K562 (cell line): ENCODE data around the gene MYCBP2. TPM values are rescaled to one million over a fixed set of nuclear protein-coding genes. Genes with fewer than 3 reads are reported as not detected.
"Not testable (repeated sequence)": the region's sequence is repeated elsewhere in the genome, so short reads cannot be mapped to it uniquely, and the experiment has no call there.

ENCODE experiments used
- ATAC-seq: fragments of 200-7000 bp; cut with Tn5 transposase; 3 replicates; pipeline ENCODE4 v1.9.1; 2020; ENCODE audit warnings: moderate library complexity
- BruUV-seq: library from RNA; stranded (reverse); fragments of 400-500 nt; replicated peaks from 2 replicates; lab custom pipeline; 2021; lab: Mats Ljungman, UMichigan
- CTCF ChIA-PET: fragments of 300-600 bp; formaldehyde crosslinking; extraction: SDS; loops from one replicate; lab custom pipeline; 2021; ENCODE audit warnings: low intra/inter-chr PET ratio; lab: Yijun Ruan, JAX
- POLR2A ChIA-PET: fragments of 300-600, 350-650 bp; sonication (Branson Sonifier 250); formaldehyde crosslinking; extraction: SDS; loops from one replicate; lab custom pipeline; 2021; ENCODE audit warnings: antibody characterized with exemption, inconsistent platforms; lab: Yijun Ruan, JAX
- DNase-seq, 4 experiments: peaks; one replicate each; pipeline versions ENCODE4 v3.0.0 to v3.0.0-alpha.2; 2011 to 2018; ENCODE audit warnings: low spot score in 3 of 4, mixed read lengths in 3 of 4; ENCODE audit errors: extremely low read depth in 1 of 4
- FAIRE-seq: peaks from 2 replicates; lab custom pipeline; 2011; peaks lifted over from hg19 to GRCh38; lab: Jason Lieb, UNC
- H2AFZ ChIP-seq: 2 replicates; pipeline ENCODE4 v1.6.0; 2011; ENCODE audit warnings: low read depth, low read length, control low read depth, inconsistent platforms
- H3K27ac ChIP-seq: fragments of 200-600 bp; 3 replicates; pipeline ENCODE4 v1.8.0; 2011; ENCODE audit warnings: low read depth, mild to moderate bottlenecking, control low read depth, inconsistent platforms, low read length, moderate library complexity, mixed read lengths; ENCODE audit errors: extremely low read depth
- H3K27me3 ChIP-seq, 2 experiments: fragments of 300-600 bp in 1 of 2; 2 replicates in 1 of 2; 3 replicates in 1 of 2; pipeline versions ENCODE4 v1.6.0 to v1.8.0; 2011; ENCODE audit warnings: inconsistent platforms in 2 of 2, low read length in 2 of 2, mild to moderate bottlenecking in 1 of 2, mixed read lengths in 1 of 2, moderate library complexity in 1 of 2; ENCODE audit not compliant: control insufficient read depth in 2 of 2, insufficient read depth in 2 of 2
- H3K36me3 ChIP-seq: fragments of 300-600 bp; 3 replicates; pipeline ENCODE4 v1.8.0; 2011; ENCODE audit warnings: mild to moderate bottlenecking, low read length, inconsistent platforms; ENCODE audit not compliant: control insufficient read depth, insufficient read depth
- H3K4me1 ChIP-seq, 2 experiments: fragments of 200-600 bp in 1 of 2; replicated peaks in 1 of 2; 2 replicates in 1 of 2; 3 replicates in 1 of 2; pipeline versions ENCODE4 v1.5.1 to v1.8.0; 2011; ENCODE audit warnings: inconsistent platforms in 2 of 2, low read length in 2 of 2, mild to moderate bottlenecking in 1 of 2, mixed read lengths in 1 of 2, moderate library complexity in 1 of 2; ENCODE audit not compliant: control insufficient read depth in 2 of 2, insufficient read depth in 2 of 2
- H3K4me2 ChIP-seq: 2 replicates; pipeline ENCODE4 v1.6.1; 2011; ENCODE audit warnings: low read length, control low read depth, inconsistent platforms, mixed read lengths; ENCODE audit not compliant: insufficient read depth
- H3K4me3 ChIP-seq: fragments of 200-600 bp; sonication (generic), shearing (Covaris generic); 2 replicates; pipeline ENCODE4 v1.5.1; 2016; ENCODE audit warnings: control low read depth, inconsistent platforms
- H3K79me2 ChIP-seq: fragments of 200-600 bp; 3 replicates; pipeline ENCODE4 v1.8.0; 2011; ENCODE audit warnings: low read length, inconsistent platforms; ENCODE audit not compliant: control insufficient read depth, insufficient read depth
- H3K9ac ChIP-seq, 2 experiments: 2 replicates each; pipeline versions ENCODE4 v1.6.0 to v1.6.1; 2011; ENCODE audit warnings: low read depth in 2 of 2, low read length in 2 of 2, control low read depth in 1 of 2, inconsistent platforms in 1 of 2, mild to moderate bottlenecking in 1 of 2, mixed read lengths in 1 of 2; ENCODE audit not compliant: insufficient read depth in 1 of 2
- H3K9me1 ChIP-seq: one replicate; pipeline ENCODE4 v1.6.0; 2011; ENCODE audit warnings: inconsistent platforms, mild to moderate bottlenecking, low read length, moderate library complexity; ENCODE audit not compliant: control insufficient read depth, insufficient read depth
- H3K9me3 ChIP-seq: replicated peaks from 2 replicates; pipeline ENCODE4 v1.5.1; 2011; ENCODE audit warnings: low read depth, low read length, inconsistent platforms; ENCODE audit not compliant: control insufficient read depth, insufficient read depth
- H4K20me1 ChIP-seq: replicated peaks from 2 replicates; pipeline ENCODE4 v1.6.1; 2011; ENCODE audit warnings: low read length, inconsistent platforms, mixed read lengths; ENCODE audit not compliant: control insufficient read depth, insufficient read depth
- EWSR1 ChIP-seq: fragments of 450-650 bp; IDR thresholded peaks from 2 replicates; pipeline ENCODE4 v1.6.1; 2018; ENCODE audit warnings: borderline replicate concordance, mild to moderate bottlenecking, low read depth, moderate library complexity; ENCODE audit not compliant: partially characterized antibody
- FOXJ2 ChIP-seq: fragments of 200-800 bp; sonication (Bioruptor generic); IDR thresholded peaks from 2 replicates; pipeline ENCODE4 v1.6.1; 2016; ENCODE audit warnings: missing genetic modification characterization, missing compliant biosample characterization
- RBBP5 ChIP-seq: fragments of 200-600 bp; sonication (generic); IDR thresholded peaks from 2 replicates; pipeline ENCODE4 v1.6.1; 2012; ENCODE audit warnings: borderline replicate concordance, mild to moderate bottlenecking, low read length, control low read depth, inconsistent platforms; ENCODE audit not compliant: insufficient read depth, poor library complexity, severe bottlenecking
- RBM14 ChIP-seq: fragments of 200-400 bp; formaldehyde crosslinking; IDR thresholded peaks from 2 replicates; pipeline ENCODE4 v1.6.1; 2018; ENCODE audit warnings: low read depth, mild to moderate bottlenecking, low read length, moderate library complexity, borderline replicate concordance; ENCODE audit not compliant: insufficient read depth
- ZFPM2 ChIP-seq: fragments of 250-450 bp; sonication (Bioruptor Pico); IDR thresholded peaks from 2 replicates; pipeline ENCODE4 v1.5.1; 2022; ENCODE audit warnings: mild to moderate bottlenecking
- ZNF121 ChIP-seq: sonication (generic); formaldehyde crosslinking; conservative IDR thresholded peaks from 2 replicates; pipeline ENCODE4 v1.8.0; 2022; ENCODE audit warnings: missing genetic modification reagents
- ZNF778 ChIP-seq: fragments of 450-650 bp; formaldehyde crosslinking; IDR thresholded peaks from 2 replicates; pipeline ENCODE4 v1.4.0; 2020; ENCODE audit warnings: mild to moderate bottlenecking, moderate library complexity
- WGBS: fragments of 100-300 bp; shearing (Covaris generic); methylation state at CpG from one replicate; pipeline ENCODE4 v1.1.6; 2016; ENCODE audit warnings: low coverage, mixed read lengths; ENCODE audit not compliant: insufficient coverage; ENCODE audit errors: missing lambda C conversion rate; 5-methylcytosine and 5-hydroxymethylcytosine counted together
- in situ Hi-C: fragments of 300-500 bp; cut with MboI; formaldehyde crosslinking; loops from 4 replicates; pipeline ENCODE4 v1.15.0; 2018; ENCODE audit warnings: inconsistent platforms, mixed read lengths
- intact Hi-C: fragments of 100-400 bp; cut with micrococcal nuclease; formaldehyde crosslinking; loops from 2 replicates; pipeline ENCODE4 v1.14.2; 2022
- polyA plus RNA-seq, 8 experiments: library from polyadenylated mRNA; depleted of rRNA in 4 of 8; stranded (reverse) in 5 of 8; unstranded in 3 of 8; fragments of >200 nt; fragmentation: Nextera tagmentation in 2 of 8; fragmentation: Illumina TruSeq in 1 of 8; extraction: Ambion mirVana in 2 of 8; extraction: Trizol in 1 of 8; gene quantifications; 2 replicates each; pipeline versions ENCODE4 v1.2.1 to v1.2.3, GENCODE V29; 2011 to 2014; ENCODE audit warnings: inconsistent platforms in 1 of 8, missing spikeins in 1 of 8
- total RNA-seq, 7 experiments: library from RNA; depleted of rRNA in 6 of 7; stranded (reverse); fragments of >200 nt in 6 of 7; fragmentation: Illumina TruSeq in 2 of 7; extraction: Trizol in 2 of 7; gene quantifications; 2 replicates each; pipeline versions ENCODE4 v1.2.1 to v1.2.3, GENCODE V29; 2011 to 2021; ENCODE audit warnings: low replicate concordance in 1 of 7
- TF ChIP-seq, protein P1 (sequence below): sonication (generic); formaldehyde crosslinking; IDR thresholded peaks from 2 replicates; pipeline ENCODE4 v1.8.0; 2023; ENCODE audit warnings: missing genetic modification reagents, mild to moderate bottlenecking, borderline replicate concordance

MYCBP2 gene
- total and polyA plus RNA-seq, 9 of the 15 experiments (the other 6 are each of a cell fraction or from before 2014, with no cell fraction given) = 13.2 to 47.2 (median 28.9) TPM

DNA sequence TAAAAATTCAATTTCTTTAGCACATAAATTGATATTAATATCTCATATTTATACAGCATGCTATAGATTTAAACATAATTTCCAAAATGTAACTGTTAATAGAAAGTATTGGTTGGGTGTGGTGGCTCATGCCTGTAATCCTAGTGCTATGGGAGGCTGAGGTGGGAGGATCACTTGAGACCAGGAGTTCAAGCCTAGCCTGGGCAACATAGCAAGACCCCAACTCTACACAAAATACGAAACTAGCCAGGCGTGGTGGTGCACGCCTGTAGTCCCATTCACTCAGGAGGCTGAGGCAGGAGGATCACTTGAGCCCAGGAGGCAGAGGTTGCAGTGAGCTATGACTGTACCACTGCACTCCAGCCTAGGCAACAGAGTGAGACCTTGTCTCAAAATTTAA, 20.5 kb upstream of the MYCBP2 start:
- H3K36me3 ChIP-seq, BruUV-seq, H2AFZ ChIP-seq, ATAC-seq, H3K4me2 ChIP-seq, H3K27me3 ChIP-seq, H3K4me1 ChIP-seq, in situ Hi-C loops, H3K9me3 ChIP-seq, DNase-seq, H3K4me3 ChIP-seq, intact Hi-C loops, H3K9me1 ChIP-seq, POLR2A ChIA-PET, H3K79me2 ChIP-seq, H4K20me1 ChIP-seq, FAIRE-seq, H3K27ac ChIP-seq, H3K9ac ChIP-seq, CTCF ChIA-PET: not testable (repeated sequence)
- 0% methylated on average over 3 of the region's 3 CpGs for WGBS
- peak; percentile 31; the same call in 1 of the 2 replicates for TF ChIP-seq ZNF121 (CRISPR knock-in tag)

DNA sequence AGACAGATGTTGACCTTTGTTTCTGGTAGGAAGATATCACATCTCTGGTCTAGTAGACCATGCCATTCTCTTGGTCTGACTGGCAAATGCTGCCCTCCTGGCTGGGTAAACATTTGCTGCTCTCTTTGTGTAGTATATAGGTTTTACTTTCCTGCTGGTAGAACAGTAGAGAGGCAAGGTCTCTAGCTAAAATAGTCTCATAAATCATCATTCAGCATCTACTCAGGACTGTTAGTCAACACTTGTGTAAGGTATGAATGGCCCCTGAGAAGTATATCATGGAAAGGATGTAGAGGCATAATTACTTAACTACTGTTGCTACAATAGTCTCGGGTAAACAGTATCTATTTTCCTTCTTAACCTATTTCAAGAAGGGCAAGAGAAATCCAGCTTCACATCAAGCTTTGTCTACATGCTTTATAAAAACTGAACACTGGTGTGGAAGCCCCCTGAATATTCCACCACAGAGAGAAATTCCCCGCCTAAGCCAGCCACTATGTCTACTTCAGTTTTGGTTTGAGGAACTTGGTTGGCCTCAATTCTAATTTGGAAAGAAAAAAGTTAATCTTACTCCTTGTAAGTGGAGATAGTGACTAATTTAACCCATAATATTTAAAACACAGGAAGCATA, 18.4 kb upstream of the MYCBP2 start:
- no peaks in the 10 kb centered on the region for H3K79me2 ChIP-seq
- no peaks in the 10 kb centered on the region for H3K9me1 ChIP-seq
- ChIA-PET POLR2A (no interaction called here), CTCF (no interaction called here)
- no TSS peak for BruUV-seq
- no peak overlapping the region for H3K27ac ChIP-seq
- FAIRE-seq = no peak
- H3K36me3 ChIP-seq = no peaks in the 10 kb centered on the region
- H3K4me2 ChIP-seq = no peak overlapping the region
- H3K9me3 ChIP-seq = no peaks in the 10 kb centered on the region
- H4K20me1 ChIP-seq = no peaks in the 10 kb centered on the region
- H3K9ac ChIP-seq = no peak overlapping the region
- intact Hi-C loops (no loop called here), in situ Hi-C loops (no loop called here)
- TF ChIP-seq EWSR1 (no peak), ZFPM2 (no peak), RBBP5 (no peak), RBM14 (no peak), FOXJ2 (tag) (no peak), ZNF778 (CRISPR knock-in tag) (no peak)
- TF ChIP-seq, protein P1, sequence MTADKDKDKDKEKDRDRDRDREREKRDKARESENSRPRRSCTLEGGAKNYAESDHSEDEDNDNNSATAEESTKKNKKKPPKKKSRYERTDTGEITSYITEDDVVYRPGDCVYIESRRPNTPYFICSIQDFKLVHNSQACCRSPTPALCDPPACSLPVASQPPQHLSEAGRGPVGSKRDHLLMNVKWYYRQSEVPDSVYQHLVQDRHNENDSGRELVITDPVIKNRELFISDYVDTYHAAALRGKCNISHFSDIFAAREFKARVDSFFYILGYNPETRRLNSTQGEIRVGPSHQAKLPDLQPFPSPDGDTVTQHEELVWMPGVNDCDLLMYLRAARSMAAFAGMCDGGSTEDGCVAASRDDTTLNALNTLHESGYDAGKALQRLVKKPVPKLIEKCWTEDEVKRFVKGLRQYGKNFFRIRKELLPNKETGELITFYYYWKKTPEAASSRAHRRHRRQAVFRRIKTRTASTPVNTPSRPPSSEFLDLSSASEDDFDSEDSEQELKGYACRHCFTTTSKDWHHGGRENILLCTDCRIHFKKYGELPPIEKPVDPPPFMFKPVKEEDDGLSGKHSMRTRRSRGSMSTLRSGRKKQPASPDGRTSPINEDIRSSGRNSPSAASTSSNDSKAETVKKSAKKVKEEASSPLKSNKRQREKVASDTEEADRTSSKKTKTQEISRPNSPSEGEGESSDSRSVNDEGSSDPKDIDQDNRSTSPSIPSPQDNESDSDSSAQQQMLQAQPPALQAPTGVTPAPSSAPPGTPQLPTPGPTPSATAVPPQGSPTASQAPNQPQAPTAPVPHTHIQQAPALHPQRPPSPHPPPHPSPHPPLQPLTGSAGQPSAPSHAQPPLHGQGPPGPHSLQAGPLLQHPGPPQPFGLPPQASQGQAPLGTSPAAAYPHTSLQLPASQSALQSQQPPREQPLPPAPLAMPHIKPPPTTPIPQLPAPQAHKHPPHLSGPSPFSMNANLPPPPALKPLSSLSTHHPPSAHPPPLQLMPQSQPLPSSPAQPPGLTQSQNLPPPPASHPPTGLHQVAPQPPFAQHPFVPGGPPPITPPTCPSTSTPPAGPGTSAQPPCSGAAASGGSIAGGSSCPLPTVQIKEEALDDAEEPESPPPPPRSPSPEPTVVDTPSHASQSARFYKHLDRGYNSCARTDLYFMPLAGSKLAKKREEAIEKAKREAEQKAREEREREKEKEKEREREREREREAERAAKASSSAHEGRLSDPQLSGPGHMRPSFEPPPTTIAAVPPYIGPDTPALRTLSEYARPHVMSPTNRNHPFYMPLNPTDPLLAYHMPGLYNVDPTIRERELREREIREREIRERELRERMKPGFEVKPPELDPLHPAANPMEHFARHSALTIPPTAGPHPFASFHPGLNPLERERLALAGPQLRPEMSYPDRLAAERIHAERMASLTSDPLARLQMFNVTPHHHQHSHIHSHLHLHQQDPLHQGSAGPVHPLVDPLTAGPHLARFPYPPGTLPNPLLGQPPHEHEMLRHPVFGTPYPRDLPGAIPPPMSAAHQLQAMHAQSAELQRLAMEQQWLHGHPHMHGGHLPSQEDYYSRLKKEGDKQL (CRISPR knock-in tag) = no peak
- H3K27me3 ChIP-seq = no peaks in the 10 kb centered on the region
- no peaks in the 10 kb centered on the region for H3K4me1 ChIP-seq
- no peak overlapping the region for H2AFZ ChIP-seq
- no peak overlapping the region for H3K4me3 ChIP-seq
- WGBS = 6% methylated on average over 2 of the region's 2 CpGs
- ATAC-seq = no peak
- DNase-seq = no peak
